Right cardiac atrium (tissue), 5 donors: ENCODE measurements around the gene GTPBP10. TPM values are rescaled to one million over a fixed set of nuclear protein-coding genes. Genes with fewer than 3 reads are reported as not detected.
"Not testable (repeated sequence)": the region's sequence is repeated elsewhere in the genome, so short reads cannot be mapped to it uniquely, and the experiment has no call there.

Experiments used
- ATAC-seq, 2 donors: fragments of 200-7000 bp; cut with Tn5 transposase; one replicate each; pipeline versions ENCODE4 v1.8.0 to v1.9.1; 2020; ENCODE audit warnings: moderate library complexity in 2 of 2, mild to moderate bottlenecking in 1 of 2
- DNase-seq, 3 donors: peaks; one replicate each; pipeline ENCODE4 v3.0.0-alpha.2; 2020
- H3K27ac ChIP-seq: one replicate; pipeline ENCODE4 v1.5.1; 2013; ENCODE audit warnings: mild to moderate bottlenecking, low read length, control low read depth, moderate library complexity
- H3K27me3 ChIP-seq: one replicate; pipeline ENCODE4 v1.6.1; 2013; ENCODE audit not compliant: control insufficient read depth, insufficient read depth
- H3K4me1 ChIP-seq: one replicate; pipeline ENCODE4 v1.6.1; 2013; ENCODE audit warnings: low read length; ENCODE audit not compliant: control insufficient read depth, insufficient read depth
- H3K4me3 ChIP-seq: one replicate; pipeline ENCODE4 v1.5.1; 2013; ENCODE audit warnings: low read length, control low read depth
- H3K9me3 ChIP-seq: one replicate; pipeline ENCODE4 v1.6.1; 2013; ENCODE audit warnings: low read length; ENCODE audit not compliant: control insufficient read depth
- WGBS: extraction: QIAGEN DNeasy Blood & Tissue Kit; methylation state at CpG from one replicate; pipeline ENCODE4 v1.1.7; 2013; 5-methylcytosine and 5-hydroxymethylcytosine counted together
- intact Hi-C, 4 donors: fragments of 100-400 bp; cut with DNase I; formaldehyde crosslinking; loops; one replicate each; pipeline versions ENCODE4 v1.11.0 to v1.14.0; 2022 to 2023
- polyA plus RNA-seq: library from polyadenylated mRNA; stranded (reverse); fragments of 200-250 nt; gene quantifications from one replicate; pipeline ENCODE4 v1.2.3, GENCODE V29; 2013
- total RNA-seq, 4 donors: library from RNA; stranded (reverse); fragmentation: NEBNext Ultra II Directional; extraction: Animal tissue kit (Norgen Biotek cat#: 25700); gene quantifications; one replicate each; pipeline ENCODE4 v1.2.1, GENCODE V29; 2021
- donor health status: healthy with polysubstance abuse.
- donor health status: DM: no; HTN: yes; CAD: no.
- donor health status: DM: no; HTN: no; CAD: no.
- donor health status: DM: no; HTN: yes; CAD: no; lungs with severe emphysema.
- donor health status: DM: yes; HTN: yes; CAD: no.

GTPBP10 gene
- total and polyA plus RNA-seq, 5 donors: 11.7 to 25.9 (median 20.1) TPM

DNA sequence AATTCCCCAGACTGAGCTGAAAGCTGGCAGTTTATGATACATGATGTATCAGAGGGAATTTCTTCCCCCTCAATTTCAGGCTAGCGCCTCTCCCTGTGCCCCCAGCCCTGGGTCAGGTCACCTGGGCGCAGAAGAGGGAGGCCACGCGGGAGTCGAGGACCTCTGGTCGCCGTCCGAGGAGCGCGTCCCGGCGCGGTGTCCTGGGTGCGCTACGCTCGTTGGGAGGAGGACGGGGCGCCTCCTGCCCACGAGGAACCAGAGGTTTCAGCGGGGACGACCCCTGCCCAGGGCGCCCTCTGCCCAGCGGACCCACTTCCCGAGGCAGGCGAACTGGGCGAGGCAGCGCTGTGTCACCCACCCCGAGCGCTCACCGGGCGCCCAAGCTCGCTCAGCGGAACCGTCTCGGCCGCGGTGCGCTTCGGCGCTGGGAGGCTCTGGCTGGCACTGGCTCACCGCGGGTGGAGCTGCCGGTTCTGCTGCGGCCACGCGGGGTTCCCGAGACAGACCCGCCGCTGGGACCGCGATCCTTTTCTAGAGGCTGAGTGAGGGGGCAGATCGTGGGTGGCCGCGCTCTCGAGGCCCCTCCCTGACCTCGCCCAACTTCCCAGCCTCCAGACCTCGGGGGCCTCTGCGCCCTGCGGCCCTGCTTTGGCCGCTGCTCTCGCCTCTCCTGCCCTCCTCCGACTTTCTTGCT lies 25.6 kb upstream of the GTPBP10 start, which contains the start of gene FAM237B:
Gene FAM237B, minus strand, starts transcription at position 504 of the 694 bp plus-strand sequence. CDS start 1,556 bp downstream, outside the sequence.
- Histone ChIP-seq H3K27me3 (no peaks in the 10 kb centered on the region), H3K27ac (no peak within 1 kb of the TSS), H3K4me1 (no peaks in the 10 kb centered on the region), H3K9me3 (no peaks in the 10 kb centered on the region), H3K4me3 (no peak within 1 kb of the TSS)
- DNase-seq: peak in 1 of 3 donors; percentile 57
- intact Hi-C loops: no loop called here
- 2% methylated on average over 62 of the region's 62 CpGs for whole genome bisulfite sequencing
- peak; percentile 48 to 60 for ATAC-seq

GRCh38 chr7:90322837-90323236 lies 23.7 kb upstream of the GTPBP10 start:
- H3K4me1 ChIP-seq: no peaks in the 10 kb centered on the region
- H3K4me3 ChIP-seq: no peak overlapping the region
- intact Hi-C loops: no loop called here
- DNase-seq: no peak
- no peak overlapping the region for H3K27ac ChIP-seq
- ATAC-seq: no peak
- no peaks in the 10 kb centered on the region for H3K27me3 ChIP-seq
- no peaks in the 10 kb centered on the region for H3K9me3 ChIP-seq

DNA sequence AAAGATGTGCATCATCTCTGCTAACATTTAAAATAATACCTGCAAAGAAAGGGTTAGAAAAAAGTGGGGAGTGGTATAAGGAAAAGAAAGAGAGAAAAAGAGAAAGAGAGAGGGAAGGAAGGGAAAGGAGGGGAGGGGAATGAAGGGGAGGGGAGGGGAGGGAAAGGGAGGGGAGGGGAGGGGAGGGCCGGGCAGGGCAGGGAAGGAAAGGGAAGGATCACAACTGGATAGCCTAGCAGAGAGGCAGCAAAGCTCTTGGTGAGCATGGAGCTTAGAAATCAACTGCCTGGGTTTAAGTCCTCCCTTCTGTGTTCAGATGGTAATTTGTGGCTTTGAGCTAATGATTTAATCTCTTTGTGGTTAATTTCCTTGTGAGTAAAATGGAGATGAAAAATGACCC lies 20.0 kb upstream of the GTPBP10 start:
- no peak overlapping the region for H3K4me3 ChIP-seq
- intact Hi-C loops: no loop called here
- DNase-seq (no peak), ATAC-seq (no peak)
- H3K4me1 ChIP-seq: no peaks in the 10 kb centered on the region
- no peak overlapping the region for H3K27ac ChIP-seq
- H3K9me3 ChIP-seq: no peaks in the 10 kb centered on the region
- 20% methylated on average over 1 of the region's 1 CpG for WGBS
- H3K27me3 ChIP-seq: no peaks in the 10 kb centered on the region

- intact Hi-C loops: no loop called here
- DNase-seq: peak in 1 of 3 donors; percentile 63
- WGBS: 94% methylated on average over 48 of the region's 48 CpGs
These were observed 12.2 kb upstream of the GTPBP10 start for GRCh38 chr7:90334193-90334843.

DNA sequence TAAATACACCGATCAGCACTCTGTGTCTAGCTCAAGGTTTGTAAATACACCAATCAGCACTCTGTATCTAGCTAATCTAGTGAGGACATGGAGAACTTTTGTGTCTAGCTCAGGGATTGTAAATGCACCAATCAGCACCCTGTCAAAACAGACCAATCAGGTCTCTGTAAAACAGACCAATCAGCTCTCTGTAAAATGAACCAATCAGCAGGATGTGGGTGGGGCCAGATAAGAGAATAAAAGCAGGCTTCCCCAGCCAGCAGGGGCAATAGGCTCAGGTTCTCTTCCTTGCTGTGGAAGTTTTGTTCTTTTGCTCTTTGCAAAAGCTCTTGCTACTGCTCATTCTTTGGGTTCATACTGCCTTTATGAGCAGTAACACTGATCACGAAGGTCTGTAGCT lies 11.6 kb upstream of the GTPBP10 start:
- H3K27me3 ChIP-seq, H3K9me3 ChIP-seq, intact Hi-C loops, H3K4me3 ChIP-seq, ATAC-seq, H3K27ac ChIP-seq, H3K4me1 ChIP-seq, DNase-seq: not testable (repeated sequence)
- WGBS: 93% methylated on average over 2 of the region's 2 CpGs

More at GRCh38 chr7:90334193-90334843, 12.2 kb upstream of the GTPBP10 start:
- H3K4me3 ChIP-seq: no peak overlapping the region
- no peaks in the 10 kb centered on the region for H3K27me3 ChIP-seq
- no peaks in the 10 kb centered on the region for H3K4me1 ChIP-seq
- ATAC-seq: no peak
- H3K27ac ChIP-seq: no peak overlapping the region
- no peaks in the 10 kb centered on the region for H3K9me3 ChIP-seq

GRCh38 chr7:90337106-90337505 lies 9.4 kb upstream of the GTPBP10 start:
- Histone ChIP-seq H3K27me3 (no peaks in the 10 kb centered on the region), H3K4me3 (no peak overlapping the region), H3K9me3 (no peaks in the 10 kb centered on the region), H3K4me1 (no peaks in the 10 kb centered on the region), H3K27ac (no peak overlapping the region)
- DNase-seq: no peak
- no peak for ATAC-seq
- intact Hi-C loops: no loop called here

- H3K4me3 ChIP-seq: peak overlapping the region; percentile 88
- ATAC-seq (no peak), DNase-seq (no peak)
- intact Hi-C loops: loop anchor here in 1 of 4 donors (5.0 kb wide), 1 partner anchor 57 kb away; the partner anchor contains the start of gene CLDN12
- H3K27ac ChIP-seq: no peak overlapping the region
- H3K4me1 ChIP-seq: no peaks in the 10 kb centered on the region
- no peaks in the 10 kb centered on the region for H3K9me3 ChIP-seq
- H3K27me3 ChIP-seq: no peaks in the 10 kb centered on the region
These were observed 1.5 kb upstream of the GTPBP10 start for GRCh38 chr7:90345016-90345415.

DNA sequence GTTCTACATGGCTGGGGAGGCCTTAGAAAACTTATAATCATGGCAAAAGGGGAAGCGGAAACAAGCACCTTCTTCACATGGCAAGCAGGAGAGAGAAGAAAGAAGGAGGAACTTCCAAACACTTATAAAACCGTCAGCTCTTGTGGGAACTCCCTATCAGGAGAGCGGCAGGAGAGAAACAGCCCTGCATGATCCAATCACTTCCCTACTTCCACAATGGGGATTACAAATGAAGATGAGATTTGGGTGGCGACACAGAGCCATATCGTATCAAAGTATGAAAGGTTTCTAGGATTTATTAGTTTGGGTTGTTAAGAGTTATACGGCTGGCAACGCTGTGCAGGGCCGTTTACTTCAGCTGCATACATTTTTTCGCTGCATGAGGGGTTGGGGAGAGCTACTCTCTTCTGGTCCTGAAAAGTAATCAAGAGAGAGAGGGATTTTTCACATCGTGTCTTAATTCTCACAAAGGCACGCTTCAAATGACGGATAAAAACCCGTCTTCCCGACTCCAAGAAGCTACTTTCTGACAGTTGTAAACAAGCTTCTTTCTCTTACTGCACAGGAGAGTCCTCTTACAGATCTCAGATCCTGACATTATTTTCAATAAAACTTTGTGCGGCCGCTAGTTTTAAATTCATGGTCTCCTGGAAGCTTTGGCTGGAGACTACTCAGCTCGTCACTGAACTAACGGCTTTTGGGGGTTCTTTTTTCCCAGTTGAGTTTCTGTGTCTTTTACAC lies 751 bp upstream of the GTPBP10 start:
- intact Hi-C loops: loop anchor here in 1 of 4 donors (5.0 kb wide), 1 partner anchor 57 kb away; the partner anchor contains the start of gene CLDN12
- Histone ChIP-seq H3K4me1 (no peaks in the 10 kb centered on the region), H3K27me3 (no peaks in the 10 kb centered on the region), H3K27ac (peak overlapping the region; percentile 28), H3K4me3 (peak overlapping the region; percentile 88), H3K9me3 (no peaks in the 10 kb centered on the region)
- peak; percentile 40 to 60 for ATAC-seq
- DNase-seq: no peak
- WGBS: 6% methylated on average over 18 of the region's 18 CpGs

DNA sequence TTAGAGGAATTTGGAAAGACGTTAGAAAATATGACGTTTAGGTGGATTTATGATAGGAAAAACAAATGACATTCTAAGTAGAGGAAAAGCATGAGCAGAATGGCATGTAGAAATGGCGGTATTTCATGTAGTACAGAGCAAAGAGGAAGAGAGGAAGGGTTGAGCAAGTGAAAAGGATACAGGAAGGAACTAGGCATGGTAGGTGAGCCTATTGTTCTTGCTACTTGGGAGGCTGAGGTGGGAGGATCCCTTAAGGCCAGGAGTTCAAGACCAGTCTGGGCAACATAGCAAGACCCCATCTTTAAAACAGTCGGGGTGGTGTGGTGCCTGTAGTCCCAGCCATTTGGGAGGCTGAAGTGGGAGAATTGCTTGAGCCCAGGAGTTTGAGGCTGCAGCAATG lies 1.2 kb downstream of the GTPBP10 start:
- H3K4me3 ChIP-seq: no peak overlapping the region

GRCh38 chr7:90349305-90349704 lies 2.8 kb downstream of the GTPBP10 start:
- Histone ChIP-seq H3K4me3 (no peak overlapping the region), H3K4me1 (no peaks in the 10 kb centered on the region), H3K27ac (no peak overlapping the region), H3K9me3 (no peaks in the 10 kb centered on the region), H3K27me3 (no peaks in the 10 kb centered on the region)
- ATAC-seq: no peak
- intact Hi-C loops: loop anchor here in 1 of 4 donors (5.0 kb wide), 1 partner anchor 53 kb away; the partner anchor contains the start of gene CLDN12
- WGBS: 83% methylated on average over 4 of the region's 4 CpGs
- DNase-seq: no peak

More for the DNA sequence above, 1.2 kb downstream of the GTPBP10 start:
- WGBS: 79% methylated on average over 4 of the region's 4 CpGs
- H3K9me3 ChIP-seq: no peaks in the 10 kb centered on the region
- H3K27me3 ChIP-seq: no peaks in the 10 kb centered on the region
- H3K27ac ChIP-seq: no peak overlapping the region
- no peaks in the 10 kb centered on the region for H3K4me1 ChIP-seq
- ATAC-seq (no peak), DNase-seq (no peak)
- intact Hi-C loops: loop anchor here in 1 of 4 donors (5.0 kb wide), 1 partner anchor 55 kb away; the partner anchor contains the start of gene CLDN12

- DNase-seq, H3K4me3 ChIP-seq, ATAC-seq, H3K27ac ChIP-seq, H3K9me3 ChIP-seq, intact Hi-C loops, H3K27me3 ChIP-seq, H3K4me1 ChIP-seq: not testable (repeated sequence)
- 93% methylated on average over 3 of the region's 3 CpGs for WGBS
These were observed 3.5 kb downstream of the GTPBP10 start for GRCh38 chr7:90350032-90350431.
